WTC11 (cell line): ENCODE data around the gene CIDEC.

Experiments used
- FOXJ3 ChIP-seq: sonication (generic); formaldehyde crosslinking; IDR thresholded peaks from 2 replicates; pipeline ENCODE4 v1.9.0; 2021; ENCODE audit warnings: missing genetic modification reagents, mild to moderate bottlenecking, borderline replicate concordance
- FOXP1 ChIP-seq: sonication (generic); formaldehyde crosslinking; IDR thresholded peaks from 2 replicates; pipeline ENCODE4 v1.8.0; 2022; ENCODE audit warnings: missing genetic modification reagents, mild to moderate bottlenecking, moderate library complexity, borderline replicate concordance
- MYBL2 ChIP-seq: sonication (generic); formaldehyde crosslinking; IDR thresholded peaks from 2 replicates; pipeline ENCODE4 v1.8.1; 2023; ENCODE audit warnings: mild to moderate bottlenecking, moderate library complexity, missing genetic modification reagents
- TF ChIP-seq, protein P1 (sequence below): fragments of 200-600 bp; IDR thresholded peaks from 2 replicates; pipeline ENCODE4 v1.8.0; 2022; ENCODE audit warnings: antibody characterized with exemption

- TF ChIP-seq MYBL2 (CRISPR knock-in tag) (no peak), FOXP1 (CRISPR knock-in tag) (no peak), FOXJ3 (no peak)
- TF ChIP-seq, protein P1, sequence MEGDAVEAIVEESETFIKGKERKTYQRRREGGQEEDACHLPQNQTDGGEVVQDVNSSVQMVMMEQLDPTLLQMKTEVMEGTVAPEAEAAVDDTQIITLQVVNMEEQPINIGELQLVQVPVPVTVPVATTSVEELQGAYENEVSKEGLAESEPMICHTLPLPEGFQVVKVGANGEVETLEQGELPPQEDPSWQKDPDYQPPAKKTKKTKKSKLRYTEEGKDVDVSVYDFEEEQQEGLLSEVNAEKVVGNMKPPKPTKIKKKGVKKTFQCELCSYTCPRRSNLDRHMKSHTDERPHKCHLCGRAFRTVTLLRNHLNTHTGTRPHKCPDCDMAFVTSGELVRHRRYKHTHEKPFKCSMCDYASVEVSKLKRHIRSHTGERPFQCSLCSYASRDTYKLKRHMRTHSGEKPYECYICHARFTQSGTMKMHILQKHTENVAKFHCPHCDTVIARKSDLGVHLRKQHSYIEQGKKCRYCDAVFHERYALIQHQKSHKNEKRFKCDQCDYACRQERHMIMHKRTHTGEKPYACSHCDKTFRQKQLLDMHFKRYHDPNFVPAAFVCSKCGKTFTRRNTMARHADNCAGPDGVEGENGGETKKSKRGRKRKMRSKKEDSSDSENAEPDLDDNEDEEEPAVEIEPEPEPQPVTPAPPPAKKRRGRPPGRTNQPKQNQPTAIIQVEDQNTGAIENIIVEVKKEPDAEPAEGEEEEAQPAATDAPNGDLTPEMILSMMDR = no peak
Measured at GRCh38 chr3:9820543-9820942, 59.5 kb downstream of the CIDEC start.
